ENCODE results near the gene APC.

Gene APC

DNA sequence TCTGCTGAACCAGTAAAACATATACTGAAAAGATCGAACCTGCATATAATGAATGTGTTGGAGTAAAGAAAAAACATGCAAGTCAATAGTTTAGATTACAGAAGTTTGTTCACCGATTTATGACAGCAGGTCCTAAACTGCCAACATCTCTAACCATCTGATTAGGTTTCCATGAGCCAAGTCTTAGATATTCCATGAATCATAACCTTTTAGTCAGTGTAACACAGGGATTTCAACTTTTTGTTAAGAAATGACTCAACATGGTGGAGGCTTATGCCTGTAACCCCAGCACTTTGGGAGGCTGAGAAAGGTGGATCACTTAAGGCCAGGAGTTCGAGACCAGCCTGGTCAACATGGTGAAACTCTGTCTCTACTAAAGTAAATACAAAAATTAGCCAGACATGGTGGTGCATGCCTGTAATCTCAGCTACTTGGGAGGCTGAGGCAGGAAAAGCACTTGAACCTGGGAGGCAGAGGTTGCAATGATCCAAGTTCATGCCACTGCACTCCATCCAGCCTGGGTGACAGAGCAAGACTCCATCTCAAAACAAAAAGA, 38.7 kb downstream of the APC start:
- Histone ChIP-seq H3K27ac (no peak overlapping the region), H3K9ac (ENCODE audit: insufficient read length) (no peak overlapping the region), H3K4me3 (no peak overlapping the region), H3K36me3 (ENCODE audit: insufficient read depth, low read length) (peaks cover 8% of the 10 kb centered on the region), H3K9me3 (ENCODE audit: low read depth, low read length) (no peaks in the 10 kb centered on the region)
- no peak for DNase-seq (ENCODE audit: low read depth, low spot score)
- TF ChIP-seq EZH2 (IDR thresholded peaks at IDR 0.05) (no peak), POLR2AphosphoS5 (IDR thresholded peaks at IDR 0.05; ENCODE audit: borderline replicate concordance, low read depth, low read length) (no peak), FOXP2 (optimal IDR thresholded peaks at IDR 0.05; ENCODE audit: control extremely low read depth, extremely low read length, insufficient read depth) (no peak)

DNA sequence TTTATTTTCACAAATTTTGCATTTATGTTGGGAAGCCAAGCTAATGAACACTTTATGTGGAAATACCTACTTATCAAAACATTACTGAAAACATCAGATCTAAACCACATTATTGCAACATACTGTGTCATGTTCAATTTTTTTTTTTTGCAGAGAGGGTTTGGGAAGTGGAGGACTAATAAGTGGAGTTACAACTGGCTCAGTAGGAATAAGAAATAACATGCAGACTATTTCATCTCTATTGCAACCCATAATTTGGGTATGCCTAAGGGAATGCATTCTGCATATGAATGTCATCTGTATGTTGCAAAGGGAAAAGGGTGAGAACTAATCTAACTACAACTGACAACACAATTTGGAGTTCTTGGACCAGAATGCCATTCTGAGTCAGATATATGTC, 41.8 kb downstream of the APC start:
- no peak overlapping the region for H3K27ac ChIP-seq
- H3K9me3 ChIP-seq (ENCODE audit: low read depth, low read length): no peaks in the 10 kb centered on the region
- peaks cover 18% of the 10 kb centered on the region for H3K36me3 ChIP-seq (ENCODE audit: insufficient read depth, low read length)
- no peak overlapping the region for H3K4me3 ChIP-seq
- no peak overlapping the region for H3K9ac ChIP-seq (ENCODE audit: insufficient read length)
- DNase-seq (ENCODE audit: low read depth, low spot score): peak; percentile 20
- TF ChIP-seq POLR2AphosphoS5 (IDR thresholded peaks at IDR 0.05; ENCODE audit: borderline replicate concordance, low read depth, low read length): no peak
- no peak for TF ChIP-seq EZH2 (IDR thresholded peaks at IDR 0.05)
- no peak for TF ChIP-seq FOXP2 (optimal IDR thresholded peaks at IDR 0.05; ENCODE audit: control extremely low read depth, extremely low read length, insufficient read depth)

GRCh38 chr5:112784726-112785125, 47.0 kb downstream of the APC start:
- H3K9me3 ChIP-seq (ENCODE audit: low read depth, low read length): no peaks in the 10 kb centered on the region
- no peak overlapping the region for H3K9ac ChIP-seq (ENCODE audit: insufficient read length)
- H3K4me3 ChIP-seq: no peak overlapping the region
- DNase-seq (ENCODE audit: low read depth, low spot score): no peak
- no peak overlapping the region for H3K27ac ChIP-seq
- peaks cover 18% of the 10 kb centered on the region for H3K36me3 ChIP-seq (ENCODE audit: insufficient read depth, low read length)
- TF ChIP-seq POLR2AphosphoS5 (IDR thresholded peaks at IDR 0.05; ENCODE audit: borderline replicate concordance, low read depth, low read length) (no peak), FOXP2 (optimal IDR thresholded peaks at IDR 0.05; ENCODE audit: control extremely low read depth, extremely low read length, insufficient read depth) (no peak), EZH2 (IDR thresholded peaks at IDR 0.05) (no peak)

DNA sequence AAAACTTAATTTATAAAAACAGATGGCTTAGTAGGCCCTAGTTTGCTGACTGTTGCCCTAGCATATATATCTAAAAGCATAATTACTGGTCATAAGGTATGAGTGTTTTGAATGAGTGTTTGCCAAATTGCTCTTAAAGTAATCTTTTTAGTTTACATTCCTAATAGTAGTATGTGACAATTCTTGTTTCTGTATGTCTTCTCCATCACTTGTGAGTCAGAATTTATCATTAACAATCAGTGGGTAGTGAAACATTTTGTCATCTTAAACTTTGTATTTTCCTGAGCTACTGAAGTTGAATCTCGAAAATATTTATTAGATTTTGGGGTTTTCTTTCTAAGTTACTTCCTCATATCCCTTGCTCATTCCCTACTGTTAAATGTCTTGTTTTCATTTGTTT, 49.6 kb downstream of the APC start:
- Histone ChIP-seq H3K4me3 (no peak overlapping the region), H3K27ac (no peak overlapping the region), H3K9me3 (ENCODE audit: low read depth, low read length) (no peaks in the 10 kb centered on the region), H3K9ac (ENCODE audit: insufficient read length) (no peak overlapping the region), H3K36me3 (ENCODE audit: insufficient read depth, low read length) (peaks cover 3% of the 10 kb centered on the region; the same call in 1 of the 2 replicates)
- TF ChIP-seq POLR2AphosphoS5 (IDR thresholded peaks at IDR 0.05; ENCODE audit: borderline replicate concordance, low read depth, low read length): no peak
- no peak for TF ChIP-seq FOXP2 (optimal IDR thresholded peaks at IDR 0.05; ENCODE audit: control extremely low read depth, extremely low read length, insufficient read depth)
- TF ChIP-seq EZH2 (IDR thresholded peaks at IDR 0.05): no peak
- no peak for DNase-seq (ENCODE audit: low read depth, low spot score)

GRCh38 chr5:112787896-112788295, 50.2 kb downstream of the APC start:
- no peak overlapping the region for H3K9ac ChIP-seq (ENCODE audit: insufficient read length)
- H3K27ac ChIP-seq: no peak overlapping the region
- peaks cover 6% of the 10 kb centered on the region; the same call in 1 of the 2 replicates for H3K36me3 ChIP-seq (ENCODE audit: insufficient read depth, low read length)
- no peak overlapping the region for H3K4me3 ChIP-seq
- no peak for DNase-seq (ENCODE audit: low read depth, low spot score)
- no peaks in the 10 kb centered on the region for H3K9me3 ChIP-seq (ENCODE audit: low read depth, low read length)
- TF ChIP-seq FOXP2 (optimal IDR thresholded peaks at IDR 0.05; ENCODE audit: control extremely low read depth, extremely low read length, insufficient read depth): no peak
- no peak for TF ChIP-seq POLR2AphosphoS5 (IDR thresholded peaks at IDR 0.05; ENCODE audit: borderline replicate concordance, low read depth, low read length)
- TF ChIP-seq EZH2 (IDR thresholded peaks at IDR 0.05): no peak

- H3K4me3 ChIP-seq: no peak overlapping the region
- no peak for TF ChIP-seq EZH2 (IDR thresholded peaks at IDR 0.05)
- TF ChIP-seq POLR2AphosphoS5 (IDR thresholded peaks at IDR 0.05; ENCODE audit: borderline replicate concordance, low read depth, low read length): no peak
- TF ChIP-seq FOXP2 (optimal IDR thresholded peaks at IDR 0.05; ENCODE audit: control extremely low read depth, extremely low read length, insufficient read depth): no peak
- peaks cover 40% of the 10 kb centered on the region for H3K36me3 ChIP-seq (ENCODE audit: insufficient read depth, low read length)
- no peak overlapping the region for H3K9ac ChIP-seq (ENCODE audit: insufficient read length)
- no peak for DNase-seq (ENCODE audit: low read depth, low spot score)
- H3K27ac ChIP-seq: no peak overlapping the region
- no peaks in the 10 kb centered on the region for H3K9me3 ChIP-seq (ENCODE audit: low read depth, low read length)
Observed at GRCh38 chr5:112793201-112793600, 55.5 kb downstream of the APC start.

DNA sequence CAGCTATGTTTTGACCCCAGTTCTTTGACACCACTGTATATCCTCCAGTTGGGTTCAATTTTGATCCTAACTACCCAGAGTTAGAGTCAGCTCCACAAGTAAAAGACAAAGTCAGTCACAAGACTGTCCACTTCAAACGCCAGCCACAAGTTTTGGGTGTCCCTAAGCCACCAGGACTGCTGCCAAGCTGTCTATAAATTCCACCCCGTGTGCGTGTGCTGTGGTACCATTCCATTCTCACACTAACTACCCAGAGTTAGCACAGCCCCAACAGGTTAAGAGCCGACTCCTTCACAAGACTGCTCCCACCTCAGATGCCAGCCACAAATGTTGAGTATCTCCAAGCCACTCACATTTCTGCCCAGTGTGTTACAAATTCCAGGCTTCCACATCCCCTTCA, 56.7 kb downstream of the APC start:
- H3K27ac ChIP-seq: no peak overlapping the region
- no peak for DNase-seq (ENCODE audit: low read depth, low spot score)
- no peaks in the 10 kb centered on the region for H3K9me3 ChIP-seq (ENCODE audit: low read depth, low read length)

GRCh38 chr5:112795342-112795741, 57.7 kb downstream of the APC start:
- TF ChIP-seq EZH2 (IDR thresholded peaks at IDR 0.05): no peak
- no peak for TF ChIP-seq POLR2AphosphoS5 (IDR thresholded peaks at IDR 0.05; ENCODE audit: borderline replicate concordance, low read depth, low read length)
- no peak for TF ChIP-seq FOXP2 (optimal IDR thresholded peaks at IDR 0.05; ENCODE audit: control extremely low read depth, extremely low read length, insufficient read depth)
- Histone ChIP-seq H3K9ac (ENCODE audit: insufficient read length) (no peak overlapping the region), H3K9me3 (ENCODE audit: low read depth, low read length) (no peaks in the 10 kb centered on the region), H3K27ac (no peak overlapping the region), H3K36me3 (ENCODE audit: insufficient read depth, low read length) (peaks cover 42% of the 10 kb centered on the region), H3K4me3 (no peak overlapping the region)
- DNase-seq (ENCODE audit: low read depth, low spot score): no peak

More for the DNA sequence above, 56.7 kb downstream of the APC start:
- no peak overlapping the region for H3K9ac ChIP-seq (ENCODE audit: insufficient read length)
- no peak overlapping the region for H3K4me3 ChIP-seq
- peaks cover 42% of the 10 kb centered on the region for H3K36me3 ChIP-seq (ENCODE audit: insufficient read depth, low read length)
- TF ChIP-seq POLR2AphosphoS5 (IDR thresholded peaks at IDR 0.05; ENCODE audit: borderline replicate concordance, low read depth, low read length): no peak

Measured in SK-N-MC (cell line).